GM19397 (cell line): ENCODE data around the gene CXCR6.

Experiments used
- ATAC-seq: cut with Tn5 transposase; IDR thresholded peaks from one replicate; pipeline ENCODE4 v1.9.1; 2021; ENCODE audit warnings: mild to moderate bottlenecking, moderate library complexity; ENCODE audit not compliant: unreplicated experiment

Gene CXCR6

DNA sequence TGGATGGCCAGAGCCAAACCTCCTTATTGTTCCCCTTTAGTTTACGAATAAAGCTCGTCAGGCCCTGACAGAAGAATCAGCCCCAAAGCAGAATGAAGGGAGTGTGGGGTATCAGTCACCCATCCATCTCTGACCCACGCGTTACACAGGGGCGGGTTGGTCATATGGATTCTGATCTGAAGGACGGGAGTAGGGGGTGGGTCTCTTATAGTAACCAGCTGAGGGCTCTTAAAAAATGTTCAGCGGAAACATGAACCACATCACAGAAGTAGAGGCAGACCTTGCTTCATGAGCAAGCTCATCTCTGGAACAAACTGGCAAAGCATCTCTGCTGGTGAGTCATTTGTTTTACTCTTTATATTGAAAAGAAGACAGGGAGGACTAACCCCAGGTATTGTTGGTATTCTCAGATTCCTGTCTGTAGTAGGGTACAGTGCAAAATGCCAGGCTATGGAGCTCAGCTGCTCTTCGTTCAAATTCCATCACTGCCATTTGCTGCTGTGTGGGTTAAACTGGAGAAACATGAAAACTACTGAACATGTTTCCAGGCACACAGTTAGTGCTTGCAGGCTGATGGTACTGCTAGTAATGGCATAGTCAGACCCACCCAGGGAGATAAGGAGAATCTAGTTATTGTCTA is at the start of gene CXCR6:
Gene CXCR6, plus strand, starts transcription at position 258 of the 640 bp plus-strand sequence. CDS start 3,018 bp downstream, outside the sequence.
- no peak for ATAC-seq

DNA sequence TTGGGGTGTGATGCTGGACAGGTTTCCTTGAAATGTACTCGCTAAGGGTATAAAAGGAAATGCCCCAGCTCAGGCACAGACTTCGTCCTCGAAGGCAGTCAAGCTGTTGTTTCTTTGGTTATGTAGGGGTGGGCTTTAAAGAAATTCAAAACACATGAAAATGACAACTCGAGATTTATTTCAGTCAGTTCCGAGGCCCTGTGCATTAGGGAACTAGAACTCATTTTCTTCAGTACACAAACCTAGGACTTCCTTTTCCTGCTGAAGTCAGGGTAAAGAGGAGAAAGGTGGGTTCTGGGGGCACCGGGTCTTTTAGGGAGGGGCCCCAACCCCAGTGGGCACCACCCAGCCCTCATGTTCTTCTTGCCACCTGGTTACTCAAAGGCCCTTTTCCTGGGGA is 49.2 kb upstream of the CXCR6 start:
- no peak for ATAC-seq

DNA sequence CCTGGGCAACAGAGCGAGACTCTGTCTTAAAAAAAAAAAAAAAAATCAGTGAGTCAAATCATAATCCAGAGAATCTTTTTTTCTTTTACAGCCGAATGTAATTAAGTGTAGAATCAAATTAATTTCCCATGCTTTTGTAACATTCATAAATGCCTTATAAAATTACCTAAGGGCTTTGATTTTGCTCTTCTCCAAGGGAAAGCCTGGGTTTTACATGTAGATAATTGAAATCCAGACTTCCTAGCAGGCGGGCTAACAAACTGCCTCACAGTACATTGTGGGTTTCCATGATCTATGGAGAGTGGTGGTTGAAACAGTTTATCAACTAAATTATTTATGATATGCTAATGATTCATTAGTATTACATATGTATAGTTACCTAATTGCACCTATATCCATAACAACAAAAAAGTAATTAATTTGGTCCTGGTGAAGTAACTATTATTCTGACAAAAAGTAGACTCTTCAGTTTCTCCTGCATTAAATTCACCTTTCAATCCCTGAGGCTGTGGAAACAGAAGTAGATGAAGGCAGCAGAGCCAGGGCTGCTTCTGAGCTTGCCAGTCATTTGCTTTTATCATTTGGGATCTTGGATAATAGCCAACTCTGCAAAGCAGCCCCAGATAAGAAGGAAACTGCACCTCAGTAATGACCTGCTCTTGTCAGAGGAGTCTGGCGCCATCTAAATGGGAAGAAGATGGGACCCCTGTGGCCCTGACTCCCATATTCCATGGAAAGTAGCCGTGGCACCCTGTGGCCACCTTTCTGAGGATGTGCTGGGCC is 47.4 kb upstream of the CXCR6 start:
- ATAC-seq: no peak

DNA sequence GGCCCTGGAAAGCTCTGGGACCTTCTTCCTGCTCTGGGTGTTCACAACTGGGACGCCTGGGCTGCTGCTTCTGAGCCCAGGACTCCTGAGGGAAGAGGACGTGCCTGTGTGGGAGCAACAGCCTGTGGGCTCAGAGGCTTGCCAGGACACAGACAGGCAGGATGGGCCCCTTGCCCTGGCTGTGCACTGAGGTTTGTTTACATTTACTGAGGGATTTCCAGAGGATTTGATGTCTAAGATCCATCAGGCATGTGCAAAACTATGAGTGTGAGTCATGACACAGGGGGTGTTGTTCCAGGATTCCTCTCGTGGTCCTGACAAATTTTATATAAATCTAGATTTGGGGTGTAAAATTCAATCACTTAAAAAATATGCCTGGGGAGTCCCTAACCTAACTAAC is 46.3 kb upstream of the CXCR6 start:
- no peak for ATAC-seq

DNA sequence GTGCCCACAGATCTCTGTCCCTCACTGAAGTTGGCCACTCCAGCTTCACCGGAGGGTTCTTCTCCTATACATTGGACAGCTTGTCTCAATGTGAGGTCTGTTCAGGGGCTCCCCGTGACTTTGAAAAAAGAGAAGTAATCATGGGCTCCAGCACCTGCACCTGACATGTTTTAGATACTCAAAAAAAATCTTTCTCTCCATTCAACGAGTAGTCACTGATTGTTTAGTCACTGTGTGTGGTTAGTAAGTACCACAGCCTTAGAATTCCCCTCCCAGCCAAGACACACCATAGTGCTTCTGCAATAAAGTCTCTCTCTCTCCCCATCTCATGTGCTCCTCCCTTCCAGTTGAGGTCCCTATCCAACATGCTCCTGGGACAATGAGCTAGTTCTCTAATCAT is 38.3 kb upstream of the CXCR6 start:
- no peak for ATAC-seq

DNA sequence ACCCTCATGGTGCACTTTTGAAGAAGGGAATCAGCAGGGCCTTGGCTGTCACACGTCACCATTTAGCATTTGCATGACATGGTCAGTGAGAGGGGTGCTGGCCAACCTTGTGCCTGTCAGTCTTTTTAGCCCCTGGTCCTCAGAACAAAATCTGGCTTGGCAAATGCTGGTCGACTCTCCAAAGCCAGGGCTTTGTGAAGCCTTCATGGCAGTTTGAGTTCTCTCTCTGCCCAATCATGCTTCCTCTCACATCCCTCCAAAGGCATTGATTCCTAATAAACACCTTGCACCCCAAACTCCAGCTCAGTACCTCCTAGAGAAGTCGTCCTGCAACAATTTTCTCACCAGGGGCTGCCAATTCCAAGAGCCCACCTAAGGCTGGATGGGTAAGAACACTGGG is 37.5 kb upstream of the CXCR6 start:
- no peak for ATAC-seq

DNA sequence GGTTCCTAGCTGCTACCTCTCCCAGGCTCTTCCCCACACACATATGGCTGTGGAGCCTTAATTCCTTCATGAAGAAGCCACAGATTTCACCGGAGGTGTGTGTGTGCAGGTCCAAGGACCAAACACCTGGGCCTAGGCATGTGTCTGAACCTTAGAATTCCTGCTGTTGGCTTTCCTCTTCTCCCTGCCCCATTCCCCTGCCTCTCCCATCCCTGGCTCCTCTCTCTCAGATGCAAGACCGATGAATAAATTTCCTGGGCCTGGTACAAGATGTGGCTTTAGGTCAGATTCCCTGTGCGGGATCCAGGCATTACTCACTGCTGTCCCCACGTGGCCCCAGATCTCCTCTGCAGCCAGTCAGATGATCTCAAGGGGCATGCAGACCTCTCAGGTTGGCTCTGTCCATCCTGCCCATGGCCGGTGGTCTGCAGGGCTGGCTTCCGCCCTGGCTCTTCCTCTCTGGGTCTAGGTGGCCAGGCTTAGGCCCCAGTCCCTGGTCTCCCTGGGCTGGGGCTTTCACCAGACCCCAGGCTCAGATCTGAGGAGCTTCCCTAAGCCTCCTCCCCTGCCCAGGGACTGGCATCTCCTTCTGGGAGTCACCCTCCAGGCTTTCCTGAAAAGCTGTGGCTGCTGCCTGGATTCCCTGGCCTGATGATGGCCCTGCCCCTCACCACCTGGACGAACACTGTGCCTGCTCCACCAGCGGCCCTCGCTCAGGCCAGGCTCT is 36.4 kb upstream of the CXCR6 start:
- ATAC-seq: no peak

DNA sequence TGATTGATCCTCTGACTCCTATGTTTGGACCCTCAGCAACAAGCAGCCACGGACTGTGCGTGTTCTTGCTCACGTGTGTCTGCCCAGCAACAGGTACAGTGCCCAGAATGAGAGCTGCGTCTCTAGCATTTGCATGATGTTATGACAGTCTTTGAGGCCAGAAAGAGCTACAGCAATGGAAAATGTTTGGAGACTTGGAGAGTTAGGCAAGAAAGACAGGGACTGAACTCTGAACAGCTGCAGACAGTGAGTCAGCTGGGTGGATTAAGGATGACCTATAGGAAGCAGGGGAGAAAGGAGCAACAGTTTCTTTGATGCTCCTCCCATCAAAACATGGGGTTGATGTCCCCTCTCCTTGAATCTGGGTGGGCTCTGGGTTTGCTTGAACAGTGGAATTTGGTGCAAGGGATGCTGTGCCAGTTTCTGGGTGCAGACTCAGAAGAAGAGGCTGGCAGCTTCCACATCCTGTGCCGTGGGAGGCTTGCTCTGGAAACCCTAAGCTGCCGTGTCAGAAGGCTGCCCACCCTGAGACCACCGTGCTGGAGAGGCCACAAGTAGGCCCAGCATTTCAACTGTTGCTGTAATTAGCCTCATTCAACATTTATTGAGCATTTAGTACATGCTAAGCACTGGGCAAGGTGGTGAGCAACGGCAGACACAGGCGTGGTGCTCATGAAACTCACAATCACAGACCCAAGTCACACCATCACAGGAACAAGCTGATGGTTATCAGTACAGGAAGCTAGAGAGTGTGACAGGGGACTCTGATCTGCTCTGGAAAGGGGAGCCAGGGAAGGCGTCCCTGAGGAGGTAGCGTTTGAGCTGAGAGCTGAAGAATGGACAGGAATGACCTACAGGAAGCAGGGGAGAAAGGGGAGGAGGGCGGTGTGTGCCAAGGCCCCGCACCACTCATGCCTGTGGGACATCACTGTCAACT is 35.2 kb upstream of the CXCR6 start:
- ATAC-seq: no peak

DNA sequence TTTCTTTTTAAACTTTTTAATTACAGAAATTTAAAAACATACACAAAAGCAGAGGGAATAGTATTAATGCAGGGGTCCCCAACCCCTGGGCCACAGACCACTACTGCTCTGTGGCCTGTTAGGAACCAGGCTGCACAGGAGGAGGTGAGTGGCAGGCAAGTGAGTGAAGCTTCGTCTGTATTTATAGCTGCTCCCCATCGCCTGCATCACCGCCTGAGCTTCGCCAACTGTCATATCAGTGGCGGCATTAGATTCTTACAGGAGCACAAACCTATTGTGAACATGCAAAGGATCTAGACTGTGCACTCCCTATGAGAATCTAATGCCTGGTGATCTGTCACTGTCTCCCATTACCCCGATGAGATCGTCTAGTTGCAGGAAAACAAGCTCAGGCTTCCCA is 34.5 kb upstream of the CXCR6 start:
- no peak for ATAC-seq

DNA sequence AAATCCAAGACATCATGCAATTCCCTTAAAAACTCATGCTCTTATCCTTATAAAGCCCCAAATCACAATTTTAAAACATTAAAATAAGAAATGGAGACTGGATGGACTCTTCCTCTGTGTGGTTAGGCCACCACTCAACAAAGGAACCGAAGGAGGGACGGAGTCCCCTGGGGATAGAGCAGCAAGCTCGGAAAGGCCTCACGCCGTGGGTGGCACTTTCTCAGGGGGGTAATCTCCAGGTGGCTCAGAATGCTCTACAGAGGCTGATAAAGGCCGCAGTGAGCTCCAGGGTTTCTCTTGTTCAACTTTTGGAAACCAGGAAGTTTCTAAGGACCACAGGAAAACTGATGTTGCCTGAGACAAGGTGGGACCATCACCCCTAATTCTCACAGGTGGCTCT is 33.7 kb upstream of the CXCR6 start:
- ATAC-seq: no peak

DNA sequence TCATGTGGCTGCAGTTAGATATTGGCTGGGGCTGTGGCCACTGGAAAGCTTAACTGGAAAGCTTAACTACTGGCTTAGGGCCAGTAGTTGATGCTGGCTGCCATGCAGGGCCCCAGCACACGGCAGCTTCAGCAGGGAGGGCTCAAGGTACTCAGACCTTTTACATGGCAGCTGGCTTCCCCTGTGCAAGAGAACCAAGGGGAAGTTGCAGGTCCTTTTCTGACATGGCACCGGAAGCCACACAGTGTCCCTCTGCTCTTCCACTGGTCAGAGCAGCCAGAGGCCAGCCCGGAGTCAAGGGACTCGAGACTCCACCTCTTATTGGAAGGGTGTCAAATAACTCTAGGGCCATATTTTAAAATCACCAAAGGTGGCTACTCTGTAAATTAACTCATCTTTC is 32.4 kb upstream of the CXCR6 start:
- no peak for ATAC-seq

DNA sequence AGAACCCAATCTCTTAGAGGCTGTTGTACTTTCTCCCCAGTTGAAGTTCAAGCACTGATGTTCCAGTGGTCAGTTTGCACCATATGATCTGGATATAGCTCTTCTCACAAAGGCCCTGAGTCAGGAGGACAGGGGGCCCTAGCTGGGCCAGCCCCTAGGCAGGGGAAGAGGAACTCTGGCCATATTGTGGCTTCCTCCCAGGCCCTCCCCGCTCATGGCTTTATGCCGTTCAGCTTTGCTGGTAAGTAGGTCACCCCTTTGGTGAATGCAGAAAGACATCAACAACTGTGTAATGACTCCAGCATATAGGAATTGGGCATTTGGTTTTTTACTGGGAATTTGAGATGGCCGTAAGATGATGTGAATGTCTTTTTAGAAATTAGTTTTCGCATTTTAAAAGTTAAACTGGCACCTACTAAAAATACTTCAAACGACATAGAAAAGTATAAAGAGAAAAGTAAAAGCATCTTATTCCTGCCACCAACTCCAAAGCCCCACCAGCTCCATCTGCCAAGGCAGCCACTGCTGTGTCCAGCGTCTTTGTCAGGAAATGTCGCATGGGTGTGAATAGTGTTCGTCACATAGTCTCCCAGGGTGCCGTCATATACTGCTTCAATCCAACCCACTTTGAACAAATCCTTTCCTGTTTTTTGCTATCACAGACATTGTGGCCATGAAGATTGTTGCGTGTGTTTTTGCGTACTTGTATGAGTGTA is 31.6 kb upstream of the CXCR6 start:
- ATAC-seq: no peak

DNA sequence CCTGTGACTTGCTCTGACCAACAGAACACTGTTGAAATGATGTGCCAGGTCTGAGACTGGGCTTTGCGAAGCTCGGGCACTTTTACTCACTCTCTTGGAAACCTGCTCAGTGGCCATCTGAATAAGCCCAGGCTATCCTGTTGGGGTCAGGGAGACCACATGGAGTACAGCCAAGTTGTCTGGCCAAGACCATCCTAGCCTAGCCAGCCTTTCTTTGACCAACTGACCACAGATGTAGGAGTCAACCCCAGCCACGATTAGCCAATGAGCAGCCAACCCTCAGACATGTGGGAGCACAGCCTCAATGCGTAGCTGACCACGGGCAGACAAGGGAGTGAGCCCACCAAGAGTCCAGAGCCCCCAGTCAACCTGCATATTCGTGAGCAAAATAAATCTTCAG is 30.8 kb upstream of the CXCR6 start:
- no peak for ATAC-seq

DNA sequence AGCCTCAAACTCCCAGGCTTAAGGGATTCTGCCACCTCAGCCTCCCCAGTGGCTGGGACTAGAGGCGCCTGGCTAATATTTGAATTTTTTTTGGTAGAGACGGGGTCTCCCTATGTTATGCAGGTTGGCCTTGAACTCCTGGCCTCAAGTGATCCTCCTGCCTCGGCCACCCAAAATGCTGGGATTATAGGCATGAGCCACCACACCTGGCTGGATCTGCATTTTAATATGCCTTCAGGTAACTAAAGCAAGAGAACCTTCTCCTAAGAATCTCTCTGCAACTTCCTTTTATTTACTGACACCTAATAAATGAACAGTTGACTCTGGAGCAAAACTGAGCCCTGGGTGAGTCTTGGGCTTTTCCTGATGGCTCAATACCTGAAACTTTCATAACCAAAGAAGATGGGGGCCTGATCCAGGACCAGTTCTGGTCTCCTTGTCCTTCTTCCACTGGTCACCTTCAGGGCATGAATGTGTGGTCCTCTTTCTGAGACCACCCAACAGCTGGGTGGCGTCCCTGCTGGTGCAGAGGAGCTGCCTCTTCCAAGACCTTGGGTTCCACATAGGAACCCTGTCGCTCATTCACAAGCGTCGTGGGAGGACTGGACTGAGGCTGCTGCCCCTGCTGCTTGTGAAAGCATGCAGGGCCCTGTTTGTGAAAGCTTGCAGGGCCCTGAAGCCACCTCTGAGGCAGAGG is 28.8 kb upstream of the CXCR6 start:
- ATAC-seq: no peak

DNA sequence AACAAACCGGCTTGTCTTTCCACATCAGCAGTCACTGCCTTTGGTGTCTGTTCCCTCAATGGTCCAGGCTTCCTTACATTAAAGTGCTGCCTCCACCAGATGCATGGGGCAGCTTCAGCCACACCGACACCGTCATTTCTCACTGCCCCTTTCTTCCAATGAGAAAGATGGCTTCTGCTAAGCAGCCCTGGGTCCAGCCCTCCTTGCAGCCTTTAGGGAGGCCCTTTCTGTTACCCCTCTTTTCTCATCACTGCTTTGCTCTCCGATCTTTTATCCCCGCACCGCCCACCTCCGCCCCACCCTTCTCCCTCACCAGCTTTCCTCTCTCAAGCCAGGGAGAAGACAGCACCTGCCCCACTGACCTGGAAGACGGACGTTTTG is 28.2 kb upstream of the CXCR6 start:
- ATAC-seq: no peak

DNA sequence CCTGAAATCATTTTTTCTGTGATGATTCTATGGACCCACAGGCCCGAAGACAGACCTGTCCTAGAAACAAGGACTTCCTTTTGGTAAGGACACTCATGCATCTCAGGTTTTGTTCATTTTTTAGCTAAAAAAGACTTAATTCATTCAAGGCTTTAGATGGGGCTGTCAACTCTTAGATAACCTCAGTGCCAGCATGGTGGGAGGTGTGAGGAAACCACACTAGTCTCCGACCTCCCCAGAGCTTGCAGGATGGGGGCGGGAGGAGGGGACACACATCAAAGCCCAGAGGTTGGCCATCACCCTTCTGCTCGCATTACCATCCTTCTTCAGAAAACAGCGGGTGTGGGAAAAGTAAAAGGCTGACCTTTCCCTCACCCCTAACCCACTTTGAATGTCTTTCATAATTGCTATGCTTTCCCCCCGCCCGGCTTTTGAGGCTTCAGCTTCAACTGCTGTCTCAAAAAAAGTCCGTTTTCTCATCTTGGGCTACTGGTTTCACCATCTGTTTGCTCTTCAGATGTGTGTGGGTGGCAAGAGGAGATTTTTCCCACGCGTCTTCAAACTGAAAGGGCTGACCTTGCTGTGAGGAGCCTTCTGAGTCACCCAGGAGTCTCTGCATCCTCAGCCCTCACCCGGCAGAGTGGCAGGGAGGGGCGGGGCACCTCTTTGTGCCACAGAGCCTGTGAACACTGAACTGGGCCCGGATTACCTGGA is 27.6 kb upstream of the CXCR6 start:
- peak; percentile 84 for ATAC-seq

DNA sequence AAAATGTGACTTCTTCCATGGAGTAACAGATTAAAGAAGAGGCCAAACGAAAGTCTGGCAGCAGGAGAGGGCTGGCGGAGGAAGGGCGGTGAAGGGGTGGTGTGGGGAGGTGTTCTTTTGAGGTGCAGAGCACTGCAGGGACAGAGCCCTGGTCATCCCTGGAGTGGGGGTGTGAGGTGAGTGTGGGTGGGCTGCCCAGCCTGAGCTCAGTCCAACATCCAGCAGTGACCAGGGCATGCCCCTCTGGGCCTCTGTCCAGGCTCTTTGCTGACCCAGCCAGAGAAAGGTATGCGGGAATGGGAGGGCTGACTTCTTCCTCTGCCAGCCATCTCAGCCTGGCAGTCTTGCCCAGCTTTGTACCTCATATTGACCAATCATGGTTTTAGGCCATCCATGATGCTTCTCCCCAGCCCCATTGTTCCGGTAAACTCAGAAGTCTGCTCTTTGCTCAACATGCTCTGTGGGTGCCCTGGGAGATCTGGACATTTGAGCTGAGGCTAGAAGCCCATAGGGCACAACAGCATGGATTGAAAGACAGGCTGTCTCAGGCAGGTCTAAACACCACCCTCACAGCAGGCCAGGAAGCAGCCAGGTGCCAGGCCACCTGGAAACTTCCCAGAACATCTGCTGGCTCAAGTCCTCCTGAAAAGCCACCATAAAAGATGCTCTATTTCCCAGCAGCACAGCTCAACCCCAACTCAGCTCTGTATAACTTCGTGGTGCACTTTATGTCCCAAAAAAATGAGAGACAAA is 25.9 kb upstream of the CXCR6 start:
- no peak for ATAC-seq
